ENCODE results near the gene NTSR2.

Gene NTSR2

DNA sequence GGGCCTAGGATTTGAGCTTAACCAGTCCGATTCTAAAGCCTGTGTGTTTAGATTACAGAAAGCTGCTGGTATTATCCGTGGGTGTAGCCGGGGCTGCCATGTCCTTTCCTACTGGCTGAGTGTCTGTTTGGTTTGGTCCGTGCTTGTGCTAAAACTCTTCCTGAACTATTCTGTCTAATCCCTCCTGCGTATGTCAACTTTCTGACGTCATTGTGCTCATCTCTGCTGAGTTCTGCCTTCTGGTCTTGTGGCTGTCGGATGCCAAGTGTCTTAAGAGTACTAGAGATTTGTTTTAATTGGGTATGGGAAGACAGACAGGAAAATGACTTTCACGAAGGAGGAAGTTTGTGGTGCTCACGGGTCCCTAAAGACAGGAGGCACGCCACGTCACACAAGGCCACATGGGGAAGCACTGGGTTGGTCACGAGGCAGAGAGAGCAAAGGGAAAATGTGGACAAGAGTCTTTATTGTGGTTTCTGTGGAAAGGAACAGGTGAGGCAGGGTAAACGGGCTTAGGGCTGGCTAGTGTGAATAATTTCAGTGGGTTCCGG lies 31.8 kb upstream of the NTSR2 start:
- Histone ChIP-seq H3K9ac (ENCODE audit: low read length) (no peak overlapping the region), H4K20me1 (ENCODE audit: insufficient read depth, low read length) (no peaks in the 10 kb centered on the region), H3K4me1 (ENCODE audit: low read length) (no peaks in the 10 kb centered on the region), H3K36me3 (replicated peaks; ENCODE audit: insufficient read depth, low read length) (no peaks in the 10 kb centered on the region), H3K4me3 (ENCODE audit: low read length) (no peak overlapping the region), H3K9me2 (replicated peaks; ENCODE audit: insufficient read depth, low read length) (no peaks in the 10 kb centered on the region), H3F3A (ENCODE audit: insufficient read depth, low read length) (no peaks in the 10 kb centered on the region), H3K27me3 (replicated peaks; ENCODE audit: insufficient read depth, low read length) (no peaks in the 10 kb centered on the region), H3K79me2 (ENCODE audit: low read length) (no peaks in the 10 kb centered on the region), H2AFZ (ENCODE audit: low read length) (no peak overlapping the region), H3K4me2 (ENCODE audit: low read depth, low read length) (no peak overlapping the region), H3K27ac (ENCODE audit: low read length) (no peak overlapping the region), H3K9me3 (replicated peaks; ENCODE audit: insufficient read depth, low read length) (no peaks in the 10 kb centered on the region)
- DNase-seq: no peak
- TF ChIP-seq EZH2phosphoT487 (IDR thresholded peaks at IDR 0.05; ENCODE audit: low read length): no peak
- TF ChIP-seq, protein P1, sequence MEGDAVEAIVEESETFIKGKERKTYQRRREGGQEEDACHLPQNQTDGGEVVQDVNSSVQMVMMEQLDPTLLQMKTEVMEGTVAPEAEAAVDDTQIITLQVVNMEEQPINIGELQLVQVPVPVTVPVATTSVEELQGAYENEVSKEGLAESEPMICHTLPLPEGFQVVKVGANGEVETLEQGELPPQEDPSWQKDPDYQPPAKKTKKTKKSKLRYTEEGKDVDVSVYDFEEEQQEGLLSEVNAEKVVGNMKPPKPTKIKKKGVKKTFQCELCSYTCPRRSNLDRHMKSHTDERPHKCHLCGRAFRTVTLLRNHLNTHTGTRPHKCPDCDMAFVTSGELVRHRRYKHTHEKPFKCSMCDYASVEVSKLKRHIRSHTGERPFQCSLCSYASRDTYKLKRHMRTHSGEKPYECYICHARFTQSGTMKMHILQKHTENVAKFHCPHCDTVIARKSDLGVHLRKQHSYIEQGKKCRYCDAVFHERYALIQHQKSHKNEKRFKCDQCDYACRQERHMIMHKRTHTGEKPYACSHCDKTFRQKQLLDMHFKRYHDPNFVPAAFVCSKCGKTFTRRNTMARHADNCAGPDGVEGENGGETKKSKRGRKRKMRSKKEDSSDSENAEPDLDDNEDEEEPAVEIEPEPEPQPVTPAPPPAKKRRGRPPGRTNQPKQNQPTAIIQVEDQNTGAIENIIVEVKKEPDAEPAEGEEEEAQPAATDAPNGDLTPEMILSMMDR (IDR thresholded peaks at IDR 0.05; ENCODE audit: low read length): no peak
- TF ChIP-seq EZH2 (optimal IDR thresholded peaks at IDR 0.05; ENCODE audit: low read depth, low read length): no peak

DNA sequence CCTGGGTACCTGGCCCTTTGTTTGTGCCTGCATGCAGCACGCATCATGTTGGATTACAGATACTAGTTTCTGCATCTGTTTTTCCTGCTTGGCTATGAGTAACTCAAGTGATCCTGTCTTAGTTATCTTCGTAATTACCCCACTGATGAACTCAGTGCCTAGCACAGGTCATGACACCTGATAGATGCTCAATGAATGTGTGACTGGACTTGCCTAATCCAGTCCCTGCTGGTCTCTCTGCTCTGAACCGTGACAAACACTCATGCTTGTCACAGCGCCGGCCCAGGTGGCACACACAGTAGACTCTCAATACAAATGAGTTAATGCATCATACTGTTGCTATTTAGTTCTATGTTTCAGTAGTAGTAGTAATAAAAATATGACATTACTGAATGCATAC lies 31.2 kb upstream of the NTSR2 start:
- no peaks in the 10 kb centered on the region for H3F3A ChIP-seq (ENCODE audit: insufficient read depth, low read length)
- TF ChIP-seq, protein P1 (IDR thresholded peaks at IDR 0.05; ENCODE audit: low read length): no peak
- TF ChIP-seq EZH2 (optimal IDR thresholded peaks at IDR 0.05; ENCODE audit: low read depth, low read length) (no peak), EZH2phosphoT487 (IDR thresholded peaks at IDR 0.05; ENCODE audit: low read length) (no peak)
- H3K4me1 ChIP-seq (ENCODE audit: low read length): no peaks in the 10 kb centered on the region
- H3K36me3 ChIP-seq (replicated peaks; ENCODE audit: insufficient read depth, low read length): no peaks in the 10 kb centered on the region
- H3K9me2 ChIP-seq (replicated peaks; ENCODE audit: insufficient read depth, low read length): no peaks in the 10 kb centered on the region
- no peak overlapping the region for H2AFZ ChIP-seq (ENCODE audit: low read length)
- no peak for DNase-seq
- no peaks in the 10 kb centered on the region for H3K79me2 ChIP-seq (ENCODE audit: low read length)
- H3K27me3 ChIP-seq (replicated peaks; ENCODE audit: insufficient read depth, low read length): no peaks in the 10 kb centered on the region
- H3K4me2 ChIP-seq (ENCODE audit: low read depth, low read length): no peak overlapping the region
- no peaks in the 10 kb centered on the region for H4K20me1 ChIP-seq (ENCODE audit: insufficient read depth, low read length)
- no peak overlapping the region for H3K27ac ChIP-seq (ENCODE audit: low read length)
- no peak overlapping the region for H3K4me3 ChIP-seq (ENCODE audit: low read length)
- no peak overlapping the region for H3K9ac ChIP-seq (ENCODE audit: low read length)
- no peaks in the 10 kb centered on the region for H3K9me3 ChIP-seq (replicated peaks; ENCODE audit: insufficient read depth, low read length)

DNA sequence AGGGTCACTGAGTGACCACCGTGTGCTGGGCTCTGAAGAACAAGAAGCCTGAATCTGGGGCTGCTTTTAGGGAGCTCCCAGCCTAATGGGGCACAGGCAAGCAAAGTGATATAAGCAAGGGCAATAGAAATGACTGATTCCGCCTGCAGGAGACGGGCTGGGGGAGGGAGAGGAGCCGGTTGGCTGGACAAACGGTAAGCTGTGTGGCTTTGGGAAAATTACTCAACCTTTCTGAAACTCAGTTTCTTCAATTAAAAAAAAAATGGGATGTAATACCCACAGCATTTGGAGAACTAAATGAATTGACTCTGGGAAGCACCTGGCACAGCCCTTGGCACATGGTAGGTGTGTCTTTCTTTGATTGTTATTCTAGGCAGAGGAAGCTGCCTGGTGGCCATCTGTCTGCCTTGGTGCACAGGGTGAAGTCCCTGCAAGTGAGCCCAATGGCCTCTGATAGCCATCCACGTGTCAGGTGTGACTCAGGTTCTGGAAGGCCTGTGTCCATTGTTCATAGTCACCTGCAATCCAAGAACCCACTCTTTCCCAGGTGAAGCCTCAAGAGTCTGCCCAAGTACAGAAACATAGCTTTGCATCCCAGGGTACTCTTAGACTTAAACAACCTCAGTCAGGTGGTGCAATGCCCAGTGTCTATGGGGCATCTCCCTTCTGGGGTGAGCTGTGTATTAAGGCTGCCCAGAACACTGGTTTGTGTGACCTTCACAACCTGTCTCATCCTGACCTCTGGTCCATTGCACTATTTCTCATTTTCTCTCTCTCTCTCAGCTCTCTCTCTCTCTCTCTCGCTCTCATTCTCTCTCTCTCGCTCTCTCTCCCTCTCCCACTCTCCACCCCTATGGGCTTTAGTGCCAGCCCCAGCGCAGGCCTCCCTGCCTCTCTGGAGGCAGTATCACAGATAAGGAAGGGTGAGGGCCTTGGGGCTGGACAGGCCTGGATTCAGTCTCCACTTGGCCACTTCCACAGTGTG lies 30.0 kb upstream of the NTSR2 start:
- no peaks in the 10 kb centered on the region for H3K36me3 ChIP-seq (replicated peaks; ENCODE audit: insufficient read depth, low read length)
- H3K27me3 ChIP-seq (replicated peaks; ENCODE audit: insufficient read depth, low read length): no peaks in the 10 kb centered on the region
- no peak for DNase-seq
- no peak for TF ChIP-seq EZH2 (optimal IDR thresholded peaks at IDR 0.05; ENCODE audit: low read depth, low read length)
- TF ChIP-seq, protein P1 (IDR thresholded peaks at IDR 0.05; ENCODE audit: low read length): no peak
- TF ChIP-seq EZH2phosphoT487 (IDR thresholded peaks at IDR 0.05; ENCODE audit: low read length): no peak
- no peaks in the 10 kb centered on the region for H3K4me1 ChIP-seq (ENCODE audit: low read length)
- no peaks in the 10 kb centered on the region for H3K9me3 ChIP-seq (replicated peaks; ENCODE audit: insufficient read depth, low read length)
- H3K79me2 ChIP-seq (ENCODE audit: low read length): no peaks in the 10 kb centered on the region
- no peak overlapping the region for H3K4me3 ChIP-seq (ENCODE audit: low read length)
- H3K9me2 ChIP-seq (replicated peaks; ENCODE audit: insufficient read depth, low read length): no peaks in the 10 kb centered on the region
- no peaks in the 10 kb centered on the region for H3F3A ChIP-seq (ENCODE audit: insufficient read depth, low read length)
- no peaks in the 10 kb centered on the region for H4K20me1 ChIP-seq (ENCODE audit: insufficient read depth, low read length)
- H3K27ac ChIP-seq (ENCODE audit: low read length): no peak overlapping the region
- no peak overlapping the region for H2AFZ ChIP-seq (ENCODE audit: low read length)
- no peak overlapping the region for H3K4me2 ChIP-seq (ENCODE audit: low read depth, low read length)
- H3K9ac ChIP-seq (ENCODE audit: low read length): no peak overlapping the region

Measured in MM.1S (cell line).